HG03097 (cell line): ENCODE results near the gene TBX3.

Experiments used
- ATAC-seq: cut with Tn5 transposase; IDR thresholded peaks from one replicate; pipeline ENCODE4 v1.9.1; 2021; ENCODE audit not compliant: unreplicated experiment, low FRiP score

Gene TBX3

DNA sequence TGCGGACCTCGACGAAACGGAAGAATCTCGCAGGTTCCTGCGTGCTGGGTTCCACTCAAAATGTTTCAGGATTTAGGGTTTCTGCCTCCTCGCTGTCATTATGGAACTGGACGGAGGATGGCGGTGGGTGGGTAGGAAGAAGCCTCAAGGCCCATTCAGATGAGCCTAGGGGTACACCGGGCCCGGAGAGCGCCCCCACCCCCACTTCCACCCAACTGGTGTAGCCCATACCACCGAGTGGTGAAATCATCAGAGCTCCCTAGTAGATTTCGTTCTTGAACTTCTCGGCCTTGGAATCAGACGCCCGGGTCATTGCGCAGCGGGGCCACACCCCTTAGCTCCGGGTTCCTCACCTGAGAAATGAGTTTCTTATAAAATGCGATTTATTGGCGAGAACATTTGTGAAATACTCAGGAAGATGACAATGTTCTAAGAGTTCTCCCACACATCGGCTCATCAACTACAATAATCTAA lies 13.3 kb upstream of the TBX3 start:
- no peak for ATAC-seq

DNA sequence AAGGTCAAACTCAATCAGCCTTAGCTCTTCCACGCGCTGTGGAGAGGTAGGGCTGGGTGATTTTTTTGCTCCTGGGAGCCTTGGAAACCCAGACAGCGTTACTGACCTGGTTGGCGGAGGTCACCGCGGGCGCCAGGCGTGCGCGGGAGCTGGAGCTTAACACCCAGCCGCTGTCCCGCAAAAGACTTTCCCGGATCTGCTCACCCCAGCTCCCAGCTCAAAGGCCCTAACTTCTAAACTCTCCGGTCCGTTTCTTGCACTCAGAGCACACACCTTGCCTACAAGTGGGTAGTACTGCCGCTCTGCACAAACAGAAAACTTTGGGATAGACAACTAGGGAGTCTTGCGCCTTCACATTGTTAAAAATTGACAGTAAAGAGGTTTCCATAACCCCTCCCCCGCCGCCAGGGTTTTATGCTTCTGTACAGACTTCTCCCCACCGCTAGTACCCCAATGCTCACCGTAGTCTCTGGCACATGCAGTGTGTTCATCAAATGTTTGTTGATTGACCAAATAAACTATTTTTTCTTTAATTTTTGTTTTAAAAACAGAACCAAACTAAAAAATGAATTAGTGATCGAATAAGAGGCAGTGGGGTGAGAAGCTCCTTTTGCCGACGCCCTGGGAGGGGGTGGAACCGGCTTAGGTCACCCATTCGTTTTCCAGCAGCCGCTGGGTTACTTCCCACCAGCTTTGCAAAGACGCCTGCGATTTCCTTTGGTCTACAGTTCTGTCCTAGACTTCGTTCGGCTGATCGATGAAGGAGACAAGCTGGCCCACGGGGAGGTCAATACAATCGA lies 12.7 kb upstream of the TBX3 start:
- ATAC-seq: no peak

DNA sequence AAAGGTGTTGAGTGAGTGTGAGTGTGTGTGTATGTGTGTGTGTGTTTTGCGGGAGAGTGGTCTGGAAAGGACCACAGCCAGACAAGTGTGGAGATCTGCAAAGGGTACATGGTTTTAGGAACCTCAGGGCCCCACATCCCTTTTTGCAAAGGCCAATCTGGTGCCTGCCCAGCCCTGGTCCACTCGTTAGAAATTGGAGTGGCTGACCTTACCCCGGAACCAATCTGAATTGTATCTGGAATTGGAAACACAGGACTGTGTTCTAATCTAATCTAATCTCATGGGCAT lies 11.3 kb upstream of the TBX3 start:
- no peak for ATAC-seq

DNA sequence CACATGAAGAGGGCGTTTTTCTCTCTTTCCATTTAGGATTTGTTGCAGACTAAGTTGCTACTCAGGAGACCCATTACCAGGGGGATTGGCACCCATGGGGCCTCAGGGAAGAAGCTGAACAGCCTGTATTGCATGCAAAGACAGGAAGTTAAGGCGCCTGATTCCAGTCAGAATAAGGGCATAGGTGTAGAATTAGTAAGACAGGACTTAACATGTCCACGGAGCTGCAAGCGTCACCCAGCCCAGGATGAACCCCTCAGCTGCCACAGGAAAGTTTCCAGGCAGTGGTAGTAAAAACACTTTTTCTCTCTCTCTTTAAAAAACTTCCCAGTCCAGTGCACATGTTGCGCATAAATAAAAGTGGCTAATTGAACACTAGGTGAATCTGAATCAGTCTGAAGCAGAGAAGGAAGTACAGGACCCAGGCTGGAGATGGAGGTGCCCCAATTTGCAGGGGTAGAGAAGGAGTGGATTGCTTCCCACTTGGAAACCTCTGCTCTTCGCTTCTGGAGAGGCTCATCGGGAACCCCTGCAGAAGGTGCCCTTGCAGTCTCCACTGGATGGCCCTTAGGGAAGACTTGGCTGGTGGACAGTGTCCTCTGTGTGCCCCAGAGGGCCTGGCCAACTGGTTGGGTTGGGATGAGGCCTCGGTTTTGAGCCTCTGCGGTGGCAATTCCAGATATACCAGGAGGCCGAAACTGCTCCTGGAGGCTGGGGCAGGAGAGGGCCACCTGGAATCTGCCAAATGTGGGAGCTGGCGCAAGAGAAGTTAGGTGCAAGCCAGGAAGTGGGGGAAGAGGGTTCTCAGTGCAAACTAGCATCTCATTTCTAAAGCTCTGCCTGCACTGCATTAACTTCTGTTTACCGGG lies 10.7 kb upstream of the TBX3 start:
- ATAC-seq: no peak

DNA sequence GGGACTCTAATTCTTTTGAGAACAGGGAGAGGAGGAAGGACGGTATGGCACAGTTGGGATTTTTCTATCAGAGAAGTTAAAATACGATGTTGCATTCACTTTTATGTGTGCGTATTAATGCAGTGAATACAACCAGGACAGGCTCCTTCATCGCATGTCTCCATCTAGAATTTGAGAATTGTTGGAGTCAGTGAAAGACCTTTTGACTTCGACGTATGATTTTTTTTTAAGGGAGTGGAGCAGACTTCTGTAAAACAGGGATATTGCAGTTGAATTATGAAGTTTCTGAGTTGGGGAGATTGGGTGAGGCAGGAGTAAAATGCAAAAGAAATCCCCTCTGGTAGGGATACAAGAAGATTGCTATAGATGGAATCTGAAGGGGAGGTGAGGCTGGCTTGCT lies 9.6 kb upstream of the TBX3 start:
- no peak for ATAC-seq

DNA sequence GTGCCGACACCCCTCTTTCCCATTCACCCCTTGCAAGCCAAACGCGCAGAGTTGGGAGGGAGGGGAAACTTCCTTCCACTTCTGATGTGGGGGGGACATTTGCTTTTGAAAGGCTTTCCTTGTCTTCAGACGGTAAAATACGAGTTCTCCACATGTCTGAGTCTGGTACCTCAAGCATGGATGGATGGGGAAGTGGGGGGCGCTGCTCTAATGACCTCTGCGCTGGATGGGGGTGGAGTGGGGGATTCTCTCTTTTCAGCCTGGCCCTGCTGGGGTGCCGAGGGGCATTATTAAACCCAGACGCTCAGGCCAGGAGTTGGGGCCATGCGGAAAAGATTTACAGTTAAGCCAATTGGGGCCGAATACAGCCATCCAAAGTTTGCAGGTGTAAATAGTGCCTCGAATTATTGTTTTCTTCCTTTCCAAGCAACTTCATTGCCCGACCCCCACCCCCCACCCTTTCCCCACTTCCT lies 9.1 kb upstream of the TBX3 start:
- ATAC-seq: no peak

DNA sequence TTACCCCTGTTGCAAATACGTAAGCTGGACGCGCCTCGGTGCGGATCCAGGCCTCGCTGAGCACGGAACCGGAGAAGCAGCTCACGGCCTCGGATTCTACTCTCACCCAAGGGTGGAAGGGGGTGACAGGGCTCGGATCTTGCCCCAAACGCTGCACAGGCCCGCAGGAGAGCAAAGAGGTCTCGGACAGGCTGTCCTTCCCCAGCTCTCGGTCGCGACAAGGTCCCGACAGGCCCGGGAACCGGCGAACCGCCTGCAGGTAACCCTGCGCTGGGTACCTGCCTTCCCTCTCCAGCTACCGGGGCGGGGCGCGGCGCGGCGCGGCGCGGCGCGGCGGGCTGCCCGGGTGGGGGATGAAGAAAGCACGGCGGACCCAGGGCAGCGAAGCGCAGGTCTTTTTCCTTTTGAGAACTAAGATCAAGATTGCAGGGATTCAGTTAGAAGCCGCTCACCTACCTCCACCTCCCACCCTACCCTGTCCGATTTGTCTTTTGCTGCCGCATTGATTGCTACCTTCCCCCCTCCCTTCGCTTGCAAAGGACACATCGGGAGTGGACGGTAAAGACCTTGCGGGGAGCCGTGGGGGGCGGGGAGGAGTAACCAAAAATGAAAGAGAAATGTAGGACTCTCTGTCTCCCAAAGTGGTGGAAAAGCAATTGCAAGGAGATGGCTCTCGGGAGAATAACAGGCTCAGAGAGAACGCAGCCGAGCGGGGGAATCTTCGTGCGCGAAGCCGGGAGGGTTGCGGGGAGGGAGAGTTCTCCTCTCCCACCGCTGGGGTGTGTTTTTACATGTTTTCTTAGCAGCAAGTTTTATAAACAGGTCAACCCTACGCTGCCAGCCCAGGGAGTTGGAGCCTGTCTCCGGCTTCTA lies 8.4 kb upstream of the TBX3 start:
- no peak for ATAC-seq

DNA sequence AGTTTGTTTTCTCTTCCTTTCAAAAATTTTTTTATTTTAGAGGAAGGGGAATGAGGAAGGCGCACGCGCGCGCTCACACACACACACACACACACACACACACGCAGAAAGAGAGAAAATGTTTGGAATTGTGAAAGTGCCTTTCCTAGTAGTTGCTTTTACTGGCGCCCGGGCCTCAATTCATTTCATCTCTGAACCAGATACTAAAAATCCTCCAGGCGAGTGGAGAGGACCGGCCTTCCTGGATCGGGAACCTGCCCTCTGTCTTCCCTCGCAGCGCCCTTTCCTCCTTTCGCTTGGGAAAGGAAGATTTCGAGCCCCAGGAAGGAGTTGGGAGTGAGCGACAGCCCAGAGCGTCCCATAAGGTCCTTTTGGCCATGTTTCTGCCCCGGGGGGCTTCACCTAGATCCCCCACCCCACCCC lies 7.8 kb upstream of the TBX3 start:
- no peak for ATAC-seq

DNA sequence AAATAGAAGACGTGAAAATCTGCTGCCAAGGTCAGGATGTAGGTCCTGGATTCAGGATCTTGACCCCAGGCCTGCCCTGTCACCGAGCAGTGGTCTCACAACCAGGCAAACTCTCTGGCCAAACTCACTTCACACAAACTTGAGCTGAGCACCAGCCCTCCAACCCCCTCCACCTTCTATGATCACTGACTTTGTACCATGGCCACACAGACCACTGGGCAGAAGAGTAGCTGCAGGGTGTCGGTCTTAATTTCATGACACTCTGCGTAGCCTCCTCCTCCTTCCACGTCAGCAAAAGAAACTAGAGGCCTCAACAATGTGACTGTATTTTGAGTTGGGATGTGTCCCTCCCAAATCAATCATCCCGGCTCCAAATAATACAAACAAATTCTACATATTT lies 7.2 kb upstream of the TBX3 start:
- ATAC-seq: no peak

DNA sequence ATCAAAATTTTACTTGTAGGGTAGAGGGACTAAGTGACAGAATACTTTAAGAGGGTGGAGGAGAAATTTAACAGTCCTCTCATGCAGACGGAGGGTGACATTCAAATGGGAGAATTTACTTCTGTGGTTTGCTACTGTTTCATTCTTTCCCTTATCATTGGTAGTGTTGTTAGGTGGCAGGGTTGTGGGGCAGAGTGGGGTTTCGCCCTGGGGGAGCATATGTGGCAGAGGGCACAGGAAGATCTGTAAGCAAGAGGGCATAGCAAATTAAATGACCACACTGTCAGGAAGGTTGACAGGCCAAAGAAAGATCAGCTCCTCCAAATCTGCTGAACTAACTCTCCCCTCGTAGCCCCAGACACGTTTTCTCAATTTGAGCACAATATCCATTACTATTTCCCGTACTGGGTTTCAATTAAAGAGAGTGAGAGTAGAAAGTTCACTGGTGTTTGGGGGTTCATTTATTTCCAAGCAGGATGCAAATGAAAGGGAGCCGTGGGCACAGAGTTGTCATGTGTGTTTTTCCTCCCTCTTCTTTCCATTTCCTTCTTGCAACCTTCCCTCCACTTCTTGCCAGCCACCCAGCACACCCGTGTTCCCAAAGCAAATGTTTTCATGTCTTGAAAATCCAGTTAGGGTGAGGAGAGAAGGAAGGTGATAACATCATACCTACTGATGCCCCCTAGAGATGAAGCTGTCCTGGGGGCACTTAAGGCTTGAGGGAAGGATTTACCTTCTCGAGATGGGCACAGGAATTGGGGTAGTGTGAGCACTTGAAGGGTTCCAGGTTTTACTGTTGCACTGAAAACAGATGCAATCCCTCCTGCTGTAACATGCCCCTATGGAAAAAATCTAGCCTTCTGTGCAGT lies 6.5 kb upstream of the TBX3 start:
- ATAC-seq: no peak

DNA sequence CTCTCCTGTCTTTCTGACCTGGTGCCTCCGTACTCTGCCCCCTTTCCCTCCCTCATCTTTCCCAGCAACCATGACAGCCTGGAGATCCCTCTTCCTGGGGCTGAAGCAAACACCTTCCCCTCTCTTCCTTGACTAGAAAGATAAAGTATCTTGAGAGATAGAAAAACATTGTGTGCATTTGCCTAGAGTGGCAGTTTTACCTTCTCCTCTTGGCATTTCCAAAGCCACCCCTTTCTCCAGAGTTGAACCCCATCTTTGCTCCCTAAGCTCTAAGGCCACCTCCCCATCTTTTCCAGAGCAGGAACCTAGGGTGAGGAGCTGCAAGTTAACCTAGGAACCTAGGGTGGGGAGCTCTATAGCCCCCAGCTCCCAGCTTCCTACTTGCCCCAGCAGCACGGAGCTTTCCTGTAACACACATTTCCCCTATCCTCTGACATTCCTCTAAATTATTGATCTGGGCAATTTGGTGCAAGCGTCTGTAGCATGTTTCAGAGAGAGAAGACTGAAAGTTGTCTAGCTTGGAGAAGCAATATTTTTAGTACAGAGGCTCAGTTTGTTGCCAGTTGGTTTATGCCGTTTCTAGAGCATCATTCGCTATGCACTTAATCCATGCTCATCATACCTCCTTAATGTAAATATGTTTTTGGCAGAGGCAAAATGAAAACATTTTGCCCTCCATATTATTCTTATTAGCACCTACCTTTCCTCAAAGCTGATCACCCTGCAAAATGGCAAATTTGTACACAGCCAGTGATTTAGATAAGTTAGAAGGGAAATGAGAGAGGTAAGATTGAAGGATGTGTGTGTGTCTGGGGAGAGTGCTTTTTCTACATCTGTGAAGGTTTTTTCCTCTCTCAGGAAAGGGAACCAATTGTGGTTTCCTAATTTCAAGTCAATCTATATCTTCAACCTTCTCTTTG lies 5.4 kb upstream of the TBX3 start:
- ATAC-seq: no peak

DNA sequence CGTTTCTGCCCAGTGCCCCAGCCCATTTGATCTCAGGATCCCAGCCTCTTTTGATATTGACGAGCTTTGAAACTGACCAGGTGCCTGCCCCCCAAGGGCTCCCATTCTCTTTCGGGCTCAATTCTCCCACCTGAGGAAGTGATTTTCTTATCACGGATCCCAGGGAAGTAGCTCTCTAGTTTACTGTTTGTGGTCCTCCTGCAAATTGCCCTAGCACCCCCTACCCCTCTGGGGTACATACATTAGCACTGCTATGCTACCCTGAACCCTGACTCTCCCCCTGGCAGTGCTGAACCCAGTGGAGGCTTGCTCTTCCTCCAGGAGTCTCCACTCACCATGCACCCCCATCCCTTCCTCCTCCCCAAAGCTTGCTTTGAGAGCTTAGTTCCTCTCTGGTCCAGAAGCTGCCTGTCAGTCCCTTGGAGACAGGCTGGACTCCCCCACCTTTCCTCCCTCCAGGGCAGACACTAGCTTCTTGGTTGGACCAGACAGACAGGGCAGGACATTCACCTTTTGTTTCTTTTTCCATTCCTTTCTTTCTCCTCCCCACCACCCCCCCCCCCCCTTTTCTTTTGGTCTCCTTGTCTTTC lies 4.4 kb upstream of the TBX3 start:
- ATAC-seq: no peak

DNA sequence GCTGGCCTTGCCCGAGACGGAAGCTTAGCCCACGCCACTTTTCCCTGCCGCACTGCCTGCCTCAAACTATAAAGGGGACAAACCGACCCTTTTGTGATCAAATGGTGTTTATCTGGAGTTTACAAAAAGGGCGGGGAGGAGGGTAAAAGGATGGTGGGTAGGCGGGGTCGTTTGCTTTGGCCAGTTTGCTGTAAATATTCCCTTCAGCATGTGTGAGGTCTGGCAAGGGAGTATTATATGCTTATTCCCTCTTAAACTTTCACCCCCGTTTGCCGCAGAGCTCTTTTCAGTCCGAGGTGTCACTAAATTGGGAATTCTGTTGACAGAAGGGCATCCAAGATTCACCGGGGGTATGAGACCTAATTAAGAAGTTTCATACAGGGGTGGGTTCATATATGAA lies 3.8 kb upstream of the TBX3 start:
- ATAC-seq: no peak

DNA sequence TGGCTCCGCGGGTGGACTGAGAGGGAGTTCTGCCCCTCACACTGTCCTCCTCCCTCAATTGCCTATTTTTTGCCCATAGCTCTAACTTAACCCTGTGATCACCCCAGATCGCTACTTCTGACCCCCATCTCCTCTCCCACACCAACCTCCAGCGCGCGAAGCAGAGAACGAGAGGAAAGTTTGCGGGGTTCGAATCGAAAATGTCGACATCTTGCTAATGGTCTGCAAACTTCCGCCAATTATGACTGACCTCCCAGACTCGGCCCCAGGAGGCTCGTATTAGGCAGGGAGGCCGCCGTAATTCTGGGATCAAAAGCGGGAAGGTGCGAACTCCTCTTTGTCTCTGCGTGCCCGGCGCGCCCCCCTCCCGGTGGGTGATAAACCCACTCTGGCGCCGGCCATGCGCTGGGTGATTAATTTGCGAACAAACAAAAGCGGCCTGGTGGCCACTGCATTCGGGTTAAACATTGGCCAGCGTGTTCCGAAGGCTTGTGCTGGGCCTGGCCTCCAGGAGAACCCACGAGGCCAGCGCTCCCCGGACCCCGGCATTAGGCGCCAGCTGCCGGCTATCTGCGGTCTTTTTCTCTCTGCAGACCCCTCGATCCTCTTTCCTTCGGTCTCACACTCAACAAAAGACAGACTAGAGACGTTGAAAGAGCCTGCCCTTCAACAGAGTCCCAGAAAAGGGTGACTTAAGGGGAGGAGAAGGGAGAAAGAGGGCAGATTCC lies 3.0 kb upstream of the TBX3 start:
- ATAC-seq: no peak

DNA sequence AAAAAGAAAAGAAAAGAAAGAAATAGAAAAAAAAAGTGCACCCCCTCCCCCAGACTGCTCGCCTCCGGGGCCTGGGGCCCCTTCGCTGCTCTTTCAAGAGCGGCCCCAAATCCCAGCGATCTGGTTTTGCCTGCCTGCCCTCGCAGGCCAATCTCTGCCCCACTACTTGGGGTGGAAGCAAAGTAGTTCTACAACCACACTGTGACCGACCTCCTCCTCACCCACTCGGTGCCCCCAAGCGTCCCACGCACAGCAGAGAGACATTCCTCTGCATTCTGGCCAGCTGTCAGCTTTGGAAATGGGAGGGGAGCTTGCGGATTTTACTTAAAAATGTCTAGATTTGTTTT lies 2.4 kb upstream of the TBX3 start:
- no peak for ATAC-seq

DNA sequence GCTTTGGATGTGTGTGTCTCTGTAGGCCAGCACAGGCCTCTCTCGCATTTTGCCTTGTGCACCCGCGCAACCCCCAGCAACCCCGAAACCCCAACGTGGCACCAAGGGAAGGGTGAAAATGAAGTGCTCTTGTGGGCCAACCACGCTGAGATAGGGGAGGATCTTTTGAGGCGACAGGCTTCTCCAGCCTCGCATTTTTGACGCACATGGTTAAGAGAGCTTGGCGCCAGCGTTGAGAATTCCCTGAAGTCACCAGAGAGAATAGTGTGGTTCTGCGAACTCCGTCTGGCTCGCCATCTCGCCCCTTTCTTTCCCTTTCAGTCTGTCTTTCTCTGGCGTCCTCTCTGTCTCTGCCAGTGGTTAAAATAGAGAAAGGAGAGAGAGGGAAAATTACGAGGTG lies 1.9 kb upstream of the TBX3 start:
- ATAC-seq: no peak

DNA sequence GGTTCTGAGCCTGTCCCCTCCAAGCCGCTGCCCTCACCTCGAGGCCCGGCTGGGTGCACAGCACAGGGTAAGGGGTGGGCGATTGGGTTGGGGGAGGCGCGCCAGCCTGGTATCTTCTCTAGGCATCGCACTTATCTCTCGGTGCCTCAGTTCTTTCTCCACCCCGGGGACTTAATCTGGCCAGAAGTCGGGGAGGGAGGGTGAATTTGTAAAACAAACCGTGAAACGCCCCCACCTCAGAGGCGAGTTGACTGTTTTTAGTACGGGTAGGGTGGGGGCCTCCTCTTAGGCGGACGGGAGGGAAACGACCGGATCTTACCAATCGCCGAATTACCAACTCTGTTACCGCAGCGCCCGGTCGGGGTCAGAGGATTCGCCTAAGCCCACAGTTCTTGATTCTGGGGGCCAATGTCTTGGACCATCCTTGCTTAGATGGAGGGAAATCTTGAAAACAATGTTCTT lies 1.4 kb upstream of the TBX3 start:
- ATAC-seq: no peak

DNA sequence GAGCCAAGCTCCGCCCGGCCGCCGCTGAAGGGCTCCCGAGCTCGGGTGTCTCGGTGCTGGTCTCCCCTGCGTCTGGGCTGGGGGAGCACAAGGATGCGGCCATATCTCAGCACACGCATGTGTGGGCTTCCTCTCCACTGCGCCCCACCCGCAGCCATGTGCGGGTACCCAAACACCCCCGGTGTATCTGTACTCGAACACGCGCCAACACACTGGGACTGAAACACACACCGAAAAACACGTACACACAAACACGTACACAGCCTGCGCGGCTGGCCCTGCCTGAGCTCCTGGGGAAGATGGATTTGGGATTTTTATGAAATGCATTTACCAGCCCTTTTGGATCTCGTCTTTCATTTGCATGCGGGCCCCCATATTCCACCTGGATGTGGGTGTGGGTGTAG lies 897 bp upstream of the TBX3 start:
- no peak for ATAC-seq
